Stimulated activated CD8-positive, alpha-beta memory T cell treated with anti-CD3 and anti-CD28 coated beads, Interleukin-15, amount 100 ng/mL, for 4 hours (primary cell): ENCODE results near the gene BATF2.
"Not testable (repeated sequence)": the region's sequence is repeated elsewhere in the genome, so short reads cannot be mapped to it uniquely, and the experiment has no call there.

Source experiments
- DNase-seq, 2 donors: peaks; one replicate each; pipeline ENCODE4 v3.0.0-alpha.2; 2020; ENCODE audit warnings: low read depth in 2 of 2

The BATF2 gene

GRCh38 chr11:64996710-64997380, at the start of gene BATF2:
BATF2 (minus strand) TSS chr11:64996971; CDS start chr11:64996914, 57 bp downstream.
- DNase-seq: no peak

- no peak for DNase-seq
Measured at GRCh38 chr11:65045728-65046127, 49.0 kb upstream of the BATF2 start.

DNA sequence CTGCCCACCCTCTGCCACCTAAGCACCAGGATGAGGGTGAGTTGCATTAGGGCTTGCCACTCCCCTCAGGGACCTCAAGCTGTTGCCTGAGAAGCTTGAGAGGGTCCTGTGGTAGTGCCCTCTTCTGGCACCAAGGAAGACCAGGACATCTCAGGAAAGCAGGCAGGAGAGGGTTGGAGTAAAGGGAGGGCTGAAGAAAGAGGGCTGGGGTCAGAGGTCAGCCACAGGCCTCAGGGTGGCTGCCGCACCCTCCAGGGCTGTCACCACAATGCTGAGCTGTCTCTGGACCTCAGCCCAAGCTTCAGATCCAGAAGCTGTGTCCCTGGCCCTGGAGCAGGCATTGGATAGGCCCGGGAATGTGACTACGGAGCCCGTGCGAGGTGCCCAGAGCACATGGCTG, 48.3 kb upstream of the BATF2 start:
- no peak for DNase-seq

DNA sequence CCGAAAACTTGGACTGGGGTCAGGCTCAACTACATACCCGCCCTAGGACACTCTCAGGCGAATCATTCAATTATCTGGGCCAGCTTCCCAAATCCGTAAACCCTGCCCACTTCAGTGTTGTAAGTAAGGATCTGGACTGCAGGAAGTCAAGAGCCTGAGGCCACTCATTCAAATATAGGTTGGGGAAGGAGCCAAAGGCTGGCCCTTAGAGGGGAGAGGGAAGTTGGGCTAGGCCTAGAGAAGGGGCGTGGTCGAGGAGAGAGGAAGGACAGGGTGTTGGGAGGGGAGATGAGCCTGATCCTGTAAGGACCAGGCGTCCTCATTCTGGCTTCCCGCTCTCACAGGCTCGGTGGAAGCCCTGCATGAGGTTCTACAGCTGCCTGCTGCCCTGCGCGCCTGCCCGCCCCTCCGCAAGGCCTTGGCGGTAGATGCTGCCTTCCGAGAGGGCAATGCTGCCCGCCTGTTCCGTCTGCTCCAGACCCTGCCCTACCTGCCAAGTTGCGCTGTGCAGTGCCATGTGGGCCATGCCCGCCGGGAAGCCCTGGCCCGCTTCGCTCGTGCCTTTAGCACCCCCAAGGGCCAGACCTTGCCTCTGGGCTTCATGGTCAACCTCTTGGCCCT, 47.2 kb upstream of the BATF2 start:
- DNase-seq: no peak

- no peak for DNase-seq
Measured at GRCh38 chr11:65042891-65043290, 46.1 kb upstream of the BATF2 start.

DNA sequence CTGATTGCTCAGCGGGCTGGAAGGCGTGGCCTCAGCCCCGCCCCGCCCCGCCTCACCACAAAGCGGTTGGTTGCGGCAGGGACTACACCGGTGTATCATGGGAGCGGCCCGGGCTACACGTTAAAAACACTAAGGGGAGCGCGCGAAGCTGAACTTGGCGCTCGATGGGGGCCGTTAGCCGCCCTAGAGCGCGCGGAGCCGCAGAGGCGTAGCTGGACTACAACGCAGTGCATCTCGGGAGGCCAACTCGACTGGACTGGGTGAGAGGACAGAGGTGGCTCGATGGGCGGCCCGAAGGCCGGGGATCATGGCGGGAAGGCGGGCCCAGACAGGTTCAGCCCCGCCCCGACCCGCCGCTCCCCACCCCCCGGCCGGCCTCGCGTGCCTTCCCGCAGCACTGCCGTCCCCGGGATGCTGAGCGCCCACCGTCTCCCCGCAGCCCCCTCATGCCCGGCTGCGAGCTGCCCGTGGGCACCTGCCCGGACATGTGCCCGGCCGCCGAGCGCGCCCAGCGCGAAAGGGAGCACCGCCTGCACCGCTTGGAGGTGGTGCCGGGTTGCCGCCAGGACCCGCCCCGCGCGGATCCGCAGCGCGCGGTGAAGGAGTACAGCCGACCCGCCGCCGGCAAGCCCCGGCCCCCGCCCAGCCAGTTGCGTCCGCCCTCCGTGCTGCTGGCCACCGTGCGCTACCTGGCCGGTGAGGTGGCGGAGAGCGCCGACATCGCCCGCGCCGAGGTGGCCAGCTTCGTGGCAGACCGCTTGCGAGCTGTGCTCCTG, 44.3 kb upstream of the BATF2 start, which contains the start of gene SAC3D1:
Gene SAC3D1 (plus strand): TSS at position 364 of the 776 bp plus-strand sequence. CDS start 83 bp downstream, at position 447.
- DNase-seq: peak; percentile 65 to 74

DNA sequence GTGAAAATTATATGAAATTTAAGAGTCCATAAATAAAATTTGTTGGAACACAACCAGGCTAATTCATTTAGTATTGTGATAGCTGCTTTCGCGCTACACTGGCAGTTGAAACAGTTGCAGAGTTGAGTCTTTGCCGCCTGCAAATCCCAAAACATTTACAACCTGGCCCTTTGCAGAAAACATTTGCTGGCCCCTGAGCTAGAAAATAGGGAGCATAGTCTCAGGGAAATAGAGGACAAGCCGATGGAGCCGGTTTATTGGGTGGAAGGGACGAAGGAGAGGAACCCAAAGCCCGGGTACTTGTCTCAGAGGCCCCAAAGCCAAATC, 43.7 kb upstream of the BATF2 start:
- DNase-seq: no peak

DNA sequence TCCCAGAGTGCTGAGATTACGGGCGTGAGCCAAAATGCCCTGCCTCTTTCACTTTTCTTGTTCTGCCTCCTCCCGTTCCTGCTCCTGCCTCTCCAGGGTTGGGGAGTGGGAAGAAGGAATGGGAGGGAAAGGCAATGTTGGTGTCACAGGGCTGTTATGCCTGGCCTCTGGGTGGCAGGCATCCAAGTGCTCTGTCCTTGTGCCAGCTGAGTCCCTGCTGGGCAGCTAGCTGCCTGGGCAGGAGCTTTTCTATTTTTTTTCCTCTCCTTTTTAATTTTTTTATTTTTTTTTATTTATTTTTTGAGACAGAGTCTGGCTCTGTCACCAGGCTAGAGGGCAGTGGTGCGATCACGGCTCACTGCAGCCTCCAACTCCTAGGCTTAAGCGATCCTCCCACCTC, 40.2 kb upstream of the BATF2 start:
- DNase-seq: no peak

DNA sequence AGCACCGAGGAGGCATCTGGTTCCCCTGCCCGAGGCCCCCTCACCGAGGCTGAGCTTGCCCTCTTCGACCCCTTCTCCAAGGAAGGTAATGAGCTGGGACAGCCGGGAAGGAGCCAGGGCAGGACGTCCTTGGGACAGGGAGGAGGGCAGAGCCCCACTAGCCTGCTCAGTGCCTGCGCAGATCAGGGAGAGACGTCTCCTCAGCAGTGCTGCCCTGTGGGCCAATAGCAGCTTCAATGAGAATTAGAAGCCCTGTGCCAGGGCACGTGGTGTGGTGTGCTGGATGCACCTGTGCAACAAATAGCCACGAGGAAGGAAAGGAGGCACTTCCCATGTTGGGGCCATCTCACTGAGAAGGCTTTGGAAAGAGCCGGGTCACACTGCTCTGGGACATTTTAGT, 38.8 kb upstream of the BATF2 start:
- DNase-seq: no peak

DNA sequence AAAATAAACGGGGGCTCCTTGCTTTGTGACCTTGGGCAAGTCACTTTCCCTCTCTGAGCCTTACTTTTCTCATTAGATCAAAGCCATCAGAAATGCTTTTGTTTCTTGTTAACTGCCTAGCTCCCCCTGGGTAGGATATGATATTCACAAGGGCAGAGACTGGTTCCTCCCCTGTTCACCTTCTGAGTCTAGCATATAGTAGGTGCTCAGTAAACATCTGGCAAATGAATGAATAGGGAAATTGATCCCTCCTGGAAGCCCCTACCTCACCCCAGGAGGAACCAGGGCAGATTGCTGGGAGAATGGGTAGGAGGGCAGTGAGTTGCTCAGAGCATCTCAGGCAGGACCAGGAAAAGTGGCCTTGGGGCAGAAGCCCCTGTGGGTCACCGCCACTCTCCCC, 37.7 kb upstream of the BATF2 start:
- no peak for DNase-seq

- no peak for DNase-seq
Measured at GRCh38 chr11:65032216-65032615, 35.4 kb upstream of the BATF2 start.

DNA sequence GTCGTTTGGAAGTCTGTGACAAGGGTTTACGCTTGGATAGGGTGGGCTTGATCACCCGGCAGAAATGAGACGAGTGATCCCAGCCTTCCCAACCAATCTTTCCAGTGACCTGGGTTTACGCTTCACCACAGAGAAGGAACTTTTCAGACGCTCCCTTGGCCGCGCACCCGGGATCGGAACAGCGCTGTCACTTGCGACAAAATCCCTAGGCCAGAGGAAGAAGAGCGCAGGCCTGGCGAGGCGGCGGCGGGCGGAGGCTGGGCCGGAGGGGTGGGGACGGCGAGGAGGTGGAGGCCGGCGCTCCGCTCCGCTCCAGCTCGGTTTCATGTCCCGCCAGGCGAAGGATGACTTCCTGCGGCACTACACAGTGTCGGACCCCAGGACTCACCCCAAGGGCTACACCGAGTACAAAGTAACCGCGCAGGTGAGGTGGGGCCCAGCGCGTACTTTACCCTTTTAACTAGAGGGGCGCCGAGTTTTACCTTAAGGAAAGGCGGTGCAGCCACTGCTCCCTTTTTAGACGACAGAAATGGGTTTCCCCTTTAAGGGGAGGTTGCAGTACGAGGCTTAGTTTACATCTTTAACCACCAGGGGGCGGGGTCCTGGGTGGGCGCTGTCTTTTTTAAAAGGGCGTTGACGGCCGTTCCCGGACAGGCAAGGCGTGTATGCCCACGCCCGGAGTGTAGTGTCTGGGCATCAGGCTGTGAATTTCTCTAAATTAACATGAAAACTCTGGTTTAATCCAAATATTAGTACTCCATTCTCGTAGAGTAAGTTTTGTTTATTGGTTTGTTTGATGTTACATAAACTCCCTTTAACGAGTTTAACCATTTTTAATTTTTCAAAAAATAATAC, 30.7 kb upstream of the BATF2 start, which contains the start of gene SNX15:
Gene SNX15 (plus strand): TSS at position 227 of the 855 bp plus-strand sequence. CDS start 99 bp downstream, at position 326.
- peak; percentile 68 to 87 for DNase-seq

GRCh38 chr11:65026810-65027209, 30.0 kb upstream of the BATF2 start:
- DNase-seq: no peak

GRCh38 chr11:65023502-65023901, 26.7 kb upstream of the BATF2 start:
- DNase-seq: not testable (repeated sequence)

DNA sequence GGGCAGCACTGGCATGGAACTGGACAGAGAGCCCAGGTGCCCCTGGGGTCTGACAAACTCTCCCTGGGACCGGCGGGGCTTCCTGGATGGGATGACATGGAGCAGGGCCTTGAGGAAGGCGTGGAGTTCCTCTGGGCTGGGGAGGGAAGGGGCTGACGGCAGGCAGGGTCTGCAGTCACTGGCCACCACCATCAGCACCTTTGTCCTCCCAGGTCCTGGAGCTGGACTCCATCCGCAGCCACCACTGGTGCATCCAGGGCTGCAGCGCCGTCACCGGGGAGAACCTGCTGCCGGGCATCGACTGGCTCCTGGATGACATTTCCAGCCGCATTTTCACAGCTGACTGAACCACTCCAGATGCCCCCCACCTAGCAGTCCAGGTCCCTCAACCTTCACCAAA, 24.7 kb upstream of the BATF2 start:
- DNase-seq: no peak

GRCh38 chr11:65021003-65021402, 24.2 kb upstream of the BATF2 start:
- DNase-seq: no peak

DNA sequence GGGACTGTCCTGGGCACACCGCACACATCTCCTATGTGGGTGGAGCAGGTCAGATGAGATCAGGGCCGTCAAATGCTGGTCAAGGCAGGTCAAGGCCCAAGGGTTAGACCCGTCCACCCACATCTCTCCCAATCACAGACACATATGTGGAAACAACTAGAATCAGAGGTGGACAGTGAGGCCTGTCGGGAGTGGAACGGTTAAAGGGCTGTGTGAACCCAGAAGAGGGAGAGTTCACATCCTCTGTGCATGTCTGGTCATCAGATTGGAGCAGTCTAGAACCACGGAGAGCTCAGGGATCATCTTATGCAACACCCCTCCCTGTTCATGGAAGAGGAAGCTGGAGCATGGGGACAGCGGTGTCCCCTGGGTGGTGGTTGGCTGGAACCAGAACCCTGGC, 23.1 kb upstream of the BATF2 start:
- DNase-seq: no peak

GRCh38 chr11:65017937-65018336, 21.2 kb upstream of the BATF2 start:
- DNase-seq: no peak

DNA sequence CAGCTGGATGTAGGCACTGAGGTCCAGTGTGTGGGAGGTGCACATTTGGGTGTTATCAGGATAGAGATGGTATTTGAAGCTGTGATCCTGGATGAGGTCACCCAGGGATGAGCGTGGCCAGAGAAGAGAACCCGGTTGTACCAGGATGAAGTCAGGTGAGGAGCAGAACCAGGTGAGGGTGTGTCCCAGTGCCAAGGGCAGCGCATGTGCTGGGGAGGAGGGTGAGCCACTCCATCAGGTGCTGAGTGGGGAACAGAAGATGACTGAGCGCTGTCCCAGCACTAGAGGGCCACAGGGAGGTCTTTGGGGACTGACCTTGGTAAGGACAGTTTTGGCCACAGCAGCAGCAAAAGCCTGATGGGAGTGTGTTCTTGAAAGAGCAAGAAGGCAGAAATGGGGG, 19.9 kb upstream of the BATF2 start:
- no peak for DNase-seq

- no peak for DNase-seq
Measured at GRCh38 chr11:65014726-65015227, 18.0 kb upstream of the BATF2 start.

DNA sequence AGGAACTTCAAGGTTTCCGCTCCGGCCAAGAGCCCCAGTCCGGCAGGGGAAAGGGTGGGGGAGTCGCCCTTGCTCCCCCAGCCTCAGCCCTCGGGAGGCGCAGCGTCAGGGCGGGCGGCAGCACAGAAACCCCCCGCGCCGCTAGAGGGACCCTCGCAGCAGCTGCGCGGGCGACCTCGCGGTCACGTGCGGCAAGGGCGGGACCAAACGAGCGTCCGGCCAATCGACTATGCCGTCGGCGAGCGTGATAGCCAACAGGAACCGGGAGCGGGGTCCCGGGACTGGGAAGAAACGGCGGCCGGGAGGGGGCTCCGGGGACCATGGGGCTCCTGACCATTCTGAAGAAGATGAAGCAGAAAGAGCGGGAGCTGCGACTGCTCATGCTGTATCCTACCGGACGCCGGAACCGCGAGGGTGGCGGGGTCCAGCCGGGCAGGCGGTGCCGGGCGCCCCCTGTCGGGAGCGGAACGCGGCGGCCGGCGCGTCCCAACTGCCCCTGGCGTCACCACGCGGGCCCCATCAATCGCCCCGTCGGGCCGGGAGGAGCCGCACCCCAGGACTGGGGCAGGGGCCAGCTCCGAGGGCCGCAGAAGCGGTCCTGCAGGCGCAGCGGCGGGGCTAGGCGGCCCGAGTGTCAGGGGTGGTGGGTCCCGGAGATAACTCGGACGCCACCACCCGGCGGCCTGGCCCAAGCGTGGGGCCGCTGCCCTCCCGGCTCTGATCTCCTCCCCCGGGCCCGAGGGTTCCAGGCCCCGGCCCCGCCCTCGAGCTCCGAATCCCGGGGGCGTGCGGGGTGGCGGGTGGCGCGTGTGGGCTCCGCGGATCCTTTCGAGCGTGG, 17.3 kb upstream of the BATF2 start, which contains the start of gene ARL2:
Gene ARL2 (plus strand): TSS at position 273 of the 838 bp plus-strand sequence. CDS start 48 bp downstream, at position 321.
- DNase-seq: peak; percentile 74 to 81
